Lung (tissue), 16 donors: ENCODE measurements around the gene FLRT2. TPM values are rescaled to one million over a fixed set of nuclear protein-coding genes. Genes with fewer than 3 reads are reported as not detected.

ENCODE experiments used
- ATAC-seq: fragments of 200-7000 bp; cut with Tn5 transposase; one replicate; pipeline ENCODE4 v1.9.1; 2020; ENCODE audit warnings: moderate number of reproducible peaks; ENCODE audit not compliant: insufficient read depth, low FRiP score
- DNase-seq, 3 donors: peaks; one replicate each; pipeline ENCODE4 v3.0.0-alpha.2; 2013 to 2017
- H3K27ac ChIP-seq, 2 donors: one replicate each; pipeline ENCODE4 v1.5.1; 2013; ENCODE audit warnings: mild to moderate bottlenecking in 2 of 2, moderate library complexity in 2 of 2, control low read depth in 1 of 2, inconsistent platforms in 1 of 2, low read depth in 1 of 2, low read length in 1 of 2
- H3K27me3 ChIP-seq, 3 donors: one replicate each; pipeline ENCODE4 v1.5.1; 2013; ENCODE audit warnings: low read length in 2 of 3; ENCODE audit not compliant: control insufficient read depth in 3 of 3, insufficient read depth in 3 of 3
- H3K36me3 ChIP-seq, 4 donors: one replicate each; pipeline ENCODE4 v1.5.1; 2013; ENCODE audit warnings: low read length in 4 of 4, mild to moderate bottlenecking in 1 of 4, moderate library complexity in 1 of 4; ENCODE audit not compliant: control insufficient read depth in 4 of 4, insufficient read depth in 4 of 4
- H3K4me1 ChIP-seq, 5 donors: one replicate each; pipeline ENCODE4 v1.5.1; 2013; ENCODE audit warnings: low read length in 5 of 5, mild to moderate bottlenecking in 2 of 5, moderate library complexity in 1 of 5; ENCODE audit not compliant: control insufficient read depth in 5 of 5, insufficient read depth in 5 of 5
- H3K4me3 ChIP-seq: one replicate; pipeline ENCODE4 v1.5.1; 2013; ENCODE audit warnings: mild to moderate bottlenecking, control low read depth, moderate library complexity
- H3K9ac ChIP-seq, 2 donors: one replicate each; pipeline ENCODE4 v1.5.1; 2013; ENCODE audit warnings: low read length in 2 of 2, control low read depth in 1 of 2; ENCODE audit not compliant: insufficient read depth in 1 of 2
- H3K9me3 ChIP-seq, 4 donors: one replicate each; pipeline ENCODE4 v1.5.1; 2013; ENCODE audit warnings: low read length in 3 of 4, mild to moderate bottlenecking in 1 of 4, moderate library complexity in 1 of 4; ENCODE audit not compliant: control insufficient read depth in 4 of 4, insufficient read depth in 3 of 4
- WGBS, 2 donors: extraction: QIAGEN DNeasy Blood & Tissue Kit; methylation state at CpG; one replicate each; pipeline ENCODE4 v1.1.7; 2013; 5-methylcytosine and 5-hydroxymethylcytosine counted together
- long read RNA-seq, 5 donors: transcript quantifications; one replicate each; lab custom pipeline, GENCODE V29; 2026
- polyA plus RNA-seq, 2 donors: library from polyadenylated mRNA; stranded (reverse); fragments of 200-250 nt; gene quantifications; one replicate each; pipeline ENCODE4 v1.2.1, GENCODE V29; 2013
- total RNA-seq, 2 donors: library from RNA; depleted of rRNA in 1 of 2; stranded (reverse); fragments of >200 nt in 1 of 2; gene quantifications; one replicate each; pipeline ENCODE4 v1.2.1, GENCODE V29; 2014 to 2021
- TF ChIP-seq, protein P1 (sequence below): IDR thresholded peaks from 2 replicates; pipeline ENCODE4 v1.5.1; 2012; ENCODE audit warnings: mild to moderate bottlenecking; ENCODE audit errors: control extremely low read depth, extremely low read depth
- donor health status: control.
- donor health status: control.
- donor health status: Bipolar disorder and iron deficiency.
- donor health status: healthy.
- donor health status: DM: yes; HTN: yes; CAD: no.

FLRT2 gene, protein sequence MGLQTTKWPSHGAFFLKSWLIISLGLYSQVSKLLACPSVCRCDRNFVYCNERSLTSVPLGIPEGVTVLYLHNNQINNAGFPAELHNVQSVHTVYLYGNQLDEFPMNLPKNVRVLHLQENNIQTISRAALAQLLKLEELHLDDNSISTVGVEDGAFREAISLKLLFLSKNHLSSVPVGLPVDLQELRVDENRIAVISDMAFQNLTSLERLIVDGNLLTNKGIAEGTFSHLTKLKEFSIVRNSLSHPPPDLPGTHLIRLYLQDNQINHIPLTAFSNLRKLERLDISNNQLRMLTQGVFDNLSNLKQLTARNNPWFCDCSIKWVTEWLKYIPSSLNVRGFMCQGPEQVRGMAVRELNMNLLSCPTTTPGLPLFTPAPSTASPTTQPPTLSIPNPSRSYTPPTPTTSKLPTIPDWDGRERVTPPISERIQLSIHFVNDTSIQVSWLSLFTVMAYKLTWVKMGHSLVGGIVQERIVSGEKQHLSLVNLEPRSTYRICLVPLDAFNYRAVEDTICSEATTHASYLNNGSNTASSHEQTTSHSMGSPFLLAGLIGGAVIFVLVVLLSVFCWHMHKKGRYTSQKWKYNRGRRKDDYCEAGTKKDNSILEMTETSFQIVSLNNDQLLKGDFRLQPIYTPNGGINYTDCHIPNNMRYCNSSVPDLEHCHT
- total RNA-seq (10 to 100 TPM; 14.3 to 53.7 TPM), polyA plus RNA-seq (1 to 10 TPM; 1.2 to 3.4 TPM)
- long read RNA-seq, donor 1, full-length matches to known transcripts = 2 of 8 reads
- long read RNA-seq, donor 1, partial matches to known transcripts = 0 of 8 reads
- long read RNA-seq, donor 1, other reads (novel, unspliced or antisense) = 6 of 8 reads
- long read RNA-seq, donor 2, full-length matches to known transcripts = 3 of 3 reads
- long read RNA-seq, donor 2, partial matches to known transcripts = 0 of 3 reads
- long read RNA-seq, donor 2, other reads (novel, unspliced or antisense) = 0 of 3 reads
- long read RNA-seq, donor 3, full-length matches to known transcripts = 2 of 2 reads
- long read RNA-seq, donor 3, partial matches to known transcripts = 0 of 2 reads
- long read RNA-seq, donor 3, other reads (novel, unspliced or antisense) = 0 of 2 reads
- long read RNA-seq, donor 4 = 0 reads
- long read RNA-seq, donor 5, full-length matches to known transcripts = 2 of 7 reads
- long read RNA-seq, donor 5, partial matches to known transcripts = 0 of 7 reads
- long read RNA-seq, donor 5, other reads (novel, unspliced or antisense) = 5 of 7 reads

DNA sequence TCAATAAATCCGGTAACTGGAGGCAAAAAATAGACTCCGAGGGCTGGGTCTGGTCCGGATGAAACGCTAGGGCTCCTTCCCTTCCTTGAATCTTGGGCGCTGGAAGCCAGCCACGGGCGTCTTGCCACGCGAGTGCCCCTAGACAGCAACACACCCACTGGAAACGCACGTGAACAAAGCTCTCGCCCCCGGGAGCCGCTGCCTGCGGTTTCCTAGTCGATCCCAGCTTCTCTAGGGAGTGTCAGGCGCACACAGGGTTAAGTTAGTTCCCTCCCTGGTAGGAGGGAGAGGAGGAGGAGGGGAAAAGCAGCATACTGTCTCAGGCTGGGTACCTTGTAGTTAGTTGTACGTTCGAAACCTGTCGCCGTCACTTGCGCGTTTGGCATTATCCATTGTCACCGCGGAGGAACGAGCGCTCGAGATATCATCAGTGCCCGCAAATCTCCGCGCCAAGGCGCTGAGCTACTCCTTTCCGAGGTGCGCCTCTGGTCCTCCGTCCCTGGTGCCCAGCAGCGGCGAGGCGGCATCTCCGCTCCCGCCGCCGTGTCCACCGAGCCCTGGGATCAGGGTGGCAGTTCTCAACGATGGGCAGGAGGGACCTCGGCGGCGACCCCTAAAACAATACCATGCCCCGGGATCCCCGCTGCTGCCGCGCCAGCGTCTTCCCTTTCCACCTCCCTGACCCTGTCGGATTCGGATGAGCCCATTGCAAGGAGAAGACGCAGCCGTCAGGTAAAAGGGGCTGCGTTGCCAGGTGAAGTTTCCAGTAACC, at the start of gene FLRT2:
Gene FLRT2 (plus strand): TSS at position 342 of the 772 bp plus-strand sequence. CDS start 91,371 bp downstream, outside the sequence.
- Histone ChIP-seq H3K4me1 (peaks cover 6 to 48% (median 13%) of the 10 kb centered on the region in 5 donors), H3K36me3 (no peaks in the 10 kb centered on the region), H3K4me3 (peak within 1 kb of the TSS; percentile 43), H3K9me3 (peaks cover 0 to 7% (median 0%) of the 10 kb centered on the region in 4 donors), H3K27me3 (peaks cover 3 to 63% (median 27%) of the 10 kb centered on the region in 3 donors), H3K27ac (peak within 1 kb of the TSS in 1 of 2 donors; percentile 20), H3K9ac (peak within 1 kb of the TSS; percentile 8 to 54)
- ATAC-seq = no peak
- TF ChIP-seq, protein P1, sequence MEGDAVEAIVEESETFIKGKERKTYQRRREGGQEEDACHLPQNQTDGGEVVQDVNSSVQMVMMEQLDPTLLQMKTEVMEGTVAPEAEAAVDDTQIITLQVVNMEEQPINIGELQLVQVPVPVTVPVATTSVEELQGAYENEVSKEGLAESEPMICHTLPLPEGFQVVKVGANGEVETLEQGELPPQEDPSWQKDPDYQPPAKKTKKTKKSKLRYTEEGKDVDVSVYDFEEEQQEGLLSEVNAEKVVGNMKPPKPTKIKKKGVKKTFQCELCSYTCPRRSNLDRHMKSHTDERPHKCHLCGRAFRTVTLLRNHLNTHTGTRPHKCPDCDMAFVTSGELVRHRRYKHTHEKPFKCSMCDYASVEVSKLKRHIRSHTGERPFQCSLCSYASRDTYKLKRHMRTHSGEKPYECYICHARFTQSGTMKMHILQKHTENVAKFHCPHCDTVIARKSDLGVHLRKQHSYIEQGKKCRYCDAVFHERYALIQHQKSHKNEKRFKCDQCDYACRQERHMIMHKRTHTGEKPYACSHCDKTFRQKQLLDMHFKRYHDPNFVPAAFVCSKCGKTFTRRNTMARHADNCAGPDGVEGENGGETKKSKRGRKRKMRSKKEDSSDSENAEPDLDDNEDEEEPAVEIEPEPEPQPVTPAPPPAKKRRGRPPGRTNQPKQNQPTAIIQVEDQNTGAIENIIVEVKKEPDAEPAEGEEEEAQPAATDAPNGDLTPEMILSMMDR = no peak
- peak; percentile 53 to 75 (median 71) for DNase-seq
- 1 to 2% methylated on average over 57 of the region's 57 CpGs for WGBS, 2 donors

DNA sequence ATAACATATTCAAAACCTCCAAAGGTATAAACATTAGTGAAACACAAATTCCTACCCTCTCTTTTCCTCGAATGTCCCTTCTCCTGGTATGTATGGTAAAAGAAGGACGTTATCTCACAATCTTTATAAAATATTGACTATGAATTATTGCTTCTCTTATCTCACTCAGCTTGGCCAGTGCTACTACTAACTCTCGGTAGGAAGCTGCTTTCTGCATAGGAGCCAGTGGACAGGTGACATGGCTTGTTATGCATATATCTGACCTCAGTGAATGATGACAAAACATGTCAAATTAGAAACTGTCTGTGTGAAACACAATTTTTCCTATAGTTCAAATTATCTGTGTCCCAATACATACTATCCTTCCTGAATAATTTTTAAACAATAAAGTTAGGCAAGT, 48.5 kb upstream of the FLRT2 start:
- TF ChIP-seq, protein P1 = no peak
- Histone ChIP-seq H3K27me3 (no peaks in the 10 kb centered on the region), H3K36me3 (no peaks in the 10 kb centered on the region), H3K4me1 (no peaks in the 10 kb centered on the region), H3K9me3 (no peaks in the 10 kb centered on the region), H3K4me3 (no peak overlapping the region), H3K27ac (no peak overlapping the region), H3K9ac (no peak overlapping the region)
- DNase-seq (no peak), ATAC-seq (no peak)
- 77 to 78% methylated on average over 3 of the region's 3 CpGs for WGBS, 2 donors

DNA sequence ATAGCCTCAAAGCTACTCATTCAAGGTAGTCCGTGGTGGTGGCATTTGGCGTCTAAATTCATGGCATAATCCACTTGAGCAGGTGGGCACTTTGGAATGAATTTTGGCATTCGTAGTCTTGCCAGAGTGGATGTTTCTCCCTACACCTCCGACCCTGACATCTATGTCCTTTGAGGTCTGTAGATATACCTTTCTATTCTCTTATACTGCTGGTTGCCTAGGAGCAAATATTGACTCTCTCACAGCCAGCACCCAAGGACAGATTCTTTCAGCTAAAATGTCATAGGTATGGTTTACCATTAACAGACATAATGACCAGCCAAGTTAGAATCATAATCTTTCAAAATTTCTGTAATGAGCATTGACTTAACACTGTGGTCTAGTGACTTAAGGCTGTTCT, 47.4 kb upstream of the FLRT2 start:
- Histone ChIP-seq H3K36me3 (no peaks in the 10 kb centered on the region), H3K4me3 (no peak overlapping the region), H3K9ac (no peak overlapping the region), H3K27ac (no peak overlapping the region), H3K27me3 (no peaks in the 10 kb centered on the region), H3K4me1 (no peaks in the 10 kb centered on the region), H3K9me3 (no peaks in the 10 kb centered on the region)
- ATAC-seq = no peak
- TF ChIP-seq, protein P1 = no peak
- WGBS, 2 donors = 75 to 76% methylated on average over 4 of the region's 4 CpGs
- no peak for DNase-seq
